Psoas muscle (tissue), 8 donors: ENCODE measurements around the gene REEP1. TPM values are rescaled to one million over a fixed set of nuclear protein-coding genes. Genes with fewer than 3 reads are reported as not detected.

Source experiments
- ATAC-seq, 4 donors: fragments of 200-7000 bp; cut with Tn5 transposase; one replicate each; pipeline ENCODE4 v1.9.1; 2020; ENCODE audit warnings: moderate library complexity in 3 of 4, mild to moderate bottlenecking in 2 of 4
- DNase-seq, 2 donors: peaks; one replicate each; pipeline ENCODE4 v3.0.0-alpha.2; 2020
- H3K27ac ChIP-seq: fragments of 200-600 bp; one replicate; pipeline ENCODE4 v1.8.0; 2022
- H3K27me3 ChIP-seq, 3 donors: fragments of 200-600 bp in 1 of 3; one replicate each; pipeline versions ENCODE4 v1.6.1 to v1.8.0; 2013 to 2022; ENCODE audit warnings: low read length in 2 of 3, mild to moderate bottlenecking in 2 of 3, moderate library complexity in 1 of 3; ENCODE audit not compliant: insufficient read depth in 3 of 3
- H3K36me3 ChIP-seq, 2 donors: fragments of 200-600 bp in 1 of 2; one replicate each; pipeline versions ENCODE4 v1.6.1 to v1.8.0; 2013 to 2022; ENCODE audit warnings: low read depth in 1 of 2, mild to moderate bottlenecking in 1 of 2, moderate library complexity in 1 of 2; ENCODE audit not compliant: insufficient read depth in 1 of 2
- H3K4me1 ChIP-seq: fragments of 200-600 bp; one replicate; pipeline ENCODE4 v1.8.0; 2022
- H3K4me3 ChIP-seq: fragments of 200-600 bp; one replicate; pipeline ENCODE4 v1.8.0; 2022; ENCODE audit warnings: mild to moderate bottlenecking
- H3K9me3 ChIP-seq: fragments of 200-600 bp; one replicate; pipeline ENCODE4 v1.8.0; 2022
- WGBS, 3 donors: extraction: QIAGEN DNeasy Blood & Tissue Kit; methylation state at CpG; one replicate each; pipeline versions ENCODE4 v1.1.6 to v1.1.7; 2013; 5-methylcytosine and 5-hydroxymethylcytosine counted together
- intact Hi-C, 2 donors: fragments of 100-400 bp; cut with DNase I; formaldehyde crosslinking; loops; one replicate each; pipeline versions ENCODE4 v1.11.0 to v1.14.2; 2022
- polyA plus RNA-seq, 3 donors: library from polyadenylated mRNA; stranded (reverse); fragments of 200-250 nt; gene quantifications; one replicate each; pipeline ENCODE4 v1.2.3, GENCODE V29; 2013
- total RNA-seq, 4 donors: library from RNA; stranded (reverse); fragmentation: NEBNext Ultra II Directional in 2 of 4; extraction: Animal tissue kit (Norgen Biotek cat#: 25700) in 2 of 4; gene quantifications; one replicate each; pipeline versions ENCODE4 v1.2.1 to v1.2.4, GENCODE V29; 2021 to 2023
- TF ChIP-seq, protein P1 (sequence below): fragments of 200-600 bp; IDR thresholded peaks from one replicate; pipeline ENCODE4 v1.8.0; 2022; ENCODE audit warnings: antibody characterized with exemption
- donor health status: healthy with polysubstance abuse.
- donor health status: DM: no; HTN: no; CAD: no; lungs with moderate emphysema.
- donor health status: Bipolar disorder and iron deficiency.
- donor health status: healthy.
- donor health status: DM: yes; HTN: yes; CAD: no.
- donor health status: DM: no; HTN: no; CAD: no.
- donor health status: DM: no; HTN: no; CAD: no.
- donor health status: DM: yes; HTN: yes; CAD: no.

Gene REEP1
- total and polyA plus RNA-seq, 7 donors = 1.2 to 16.1 (median 7.9) TPM

DNA sequence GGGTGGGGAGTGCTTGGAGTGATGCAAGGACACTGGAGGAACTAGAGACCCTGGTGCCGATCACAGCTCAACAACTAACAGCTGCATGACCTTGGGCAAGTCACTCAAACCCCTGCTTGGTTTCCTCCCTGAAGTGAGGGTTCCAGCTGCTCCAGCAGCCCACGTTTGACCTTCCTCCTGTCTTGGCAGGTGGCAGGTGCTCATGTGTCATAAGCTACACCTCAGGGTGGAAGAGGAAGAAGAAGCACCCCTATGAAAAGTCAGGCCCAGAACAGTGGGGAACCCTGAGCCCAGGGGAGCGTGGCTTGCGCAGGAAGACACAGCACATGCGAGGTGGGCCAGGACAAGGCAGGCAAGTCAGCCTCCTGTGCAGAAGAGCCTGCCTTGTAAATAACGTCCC is 95.8 kb downstream of the REEP1 start:
- intact Hi-C loops = no loop called here
- Histone ChIP-seq H3K4me1 (no peaks in the 10 kb centered on the region), H3K4me3 (no peak overlapping the region), H3K27me3 (no peaks in the 10 kb centered on the region), H3K27ac (no peak overlapping the region), H3K9me3 (no peaks in the 10 kb centered on the region), H3K36me3 (peaks cover 0 to 22% of the 10 kb centered on the region in 2 donors)
- DNase-seq = no peak
- WGBS, 3 donors = 79 to 81% (median 80%) methylated on average over 6 of the region's 6 CpGs
- no peak for ATAC-seq
- TF ChIP-seq, protein P1, sequence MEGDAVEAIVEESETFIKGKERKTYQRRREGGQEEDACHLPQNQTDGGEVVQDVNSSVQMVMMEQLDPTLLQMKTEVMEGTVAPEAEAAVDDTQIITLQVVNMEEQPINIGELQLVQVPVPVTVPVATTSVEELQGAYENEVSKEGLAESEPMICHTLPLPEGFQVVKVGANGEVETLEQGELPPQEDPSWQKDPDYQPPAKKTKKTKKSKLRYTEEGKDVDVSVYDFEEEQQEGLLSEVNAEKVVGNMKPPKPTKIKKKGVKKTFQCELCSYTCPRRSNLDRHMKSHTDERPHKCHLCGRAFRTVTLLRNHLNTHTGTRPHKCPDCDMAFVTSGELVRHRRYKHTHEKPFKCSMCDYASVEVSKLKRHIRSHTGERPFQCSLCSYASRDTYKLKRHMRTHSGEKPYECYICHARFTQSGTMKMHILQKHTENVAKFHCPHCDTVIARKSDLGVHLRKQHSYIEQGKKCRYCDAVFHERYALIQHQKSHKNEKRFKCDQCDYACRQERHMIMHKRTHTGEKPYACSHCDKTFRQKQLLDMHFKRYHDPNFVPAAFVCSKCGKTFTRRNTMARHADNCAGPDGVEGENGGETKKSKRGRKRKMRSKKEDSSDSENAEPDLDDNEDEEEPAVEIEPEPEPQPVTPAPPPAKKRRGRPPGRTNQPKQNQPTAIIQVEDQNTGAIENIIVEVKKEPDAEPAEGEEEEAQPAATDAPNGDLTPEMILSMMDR = no peak

DNA sequence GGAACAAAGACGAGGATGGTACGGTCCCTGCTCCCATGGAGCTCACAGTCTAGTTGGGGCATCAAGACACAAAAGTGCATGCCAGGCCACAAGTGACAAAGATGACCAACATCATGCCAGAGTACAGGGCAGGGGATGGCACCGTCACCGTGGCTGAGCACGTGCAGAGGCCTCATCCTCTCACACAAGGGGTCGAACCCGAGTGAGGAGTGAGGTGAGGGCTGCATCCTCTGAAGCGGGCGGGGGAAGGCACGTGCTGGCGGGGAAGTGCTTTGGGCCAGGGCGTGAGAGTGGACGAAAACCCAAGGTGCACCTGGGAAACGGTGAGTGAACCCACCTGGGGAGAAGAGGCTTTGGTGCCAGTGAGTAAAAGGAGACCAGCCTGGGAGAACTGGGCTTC is 97.2 kb downstream of the REEP1 start:
- TF ChIP-seq, protein P1 = no peak
- H3K27ac ChIP-seq = no peak overlapping the region
- intact Hi-C loops = no loop called here
- H3K9me3 ChIP-seq = no peaks in the 10 kb centered on the region
- H3K36me3 ChIP-seq = peaks cover 0 to 22% of the 10 kb centered on the region in 2 donors
- H3K27me3 ChIP-seq = no peaks in the 10 kb centered on the region
- WGBS, 3 donors = 93 to 95% (median 94%) methylated on average over 14 of the region's 14 CpGs
- no peak overlapping the region for H3K4me3 ChIP-seq
- no peaks in the 10 kb centered on the region for H3K4me1 ChIP-seq
- ATAC-seq (no peak), DNase-seq (no peak)

DNA sequence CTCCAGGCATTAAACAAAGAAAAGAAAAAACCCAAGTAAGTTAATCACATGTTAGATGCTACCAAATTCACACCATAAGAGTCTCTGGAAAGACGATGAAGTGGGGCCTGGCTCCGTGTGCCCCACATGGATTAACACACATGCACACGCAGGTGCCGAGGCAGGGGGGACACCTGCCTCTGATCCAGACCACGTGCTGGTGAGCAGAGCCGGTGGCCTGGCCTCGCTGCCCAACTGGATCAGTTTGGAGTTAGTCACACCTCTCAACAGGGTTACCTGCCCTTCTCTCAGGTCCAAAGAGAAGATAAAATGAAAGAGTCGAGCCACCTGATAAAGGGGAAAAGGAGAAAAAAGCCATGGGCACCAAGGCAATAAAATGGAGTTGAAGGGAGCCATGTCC is 97.7 kb downstream of the REEP1 start:
- Histone ChIP-seq H3K27me3 (no peaks in the 10 kb centered on the region), H3K4me1 (no peaks in the 10 kb centered on the region), H3K9me3 (no peaks in the 10 kb centered on the region), H3K27ac (no peak overlapping the region), H3K36me3 (peaks cover 0 to 22% of the 10 kb centered on the region in 2 donors), H3K4me3 (no peak overlapping the region)
- intact Hi-C loops = loop anchor here in 1 of 2 donors (5.0 kb wide), 1 partner anchor 38 kb away; no protein-coding TSS in a partner anchor
- DNase-seq (no peak), ATAC-seq (no peak)
- 88 to 92% (median 89%) methylated on average over 8 of the region's 8 CpGs for WGBS, 3 donors
- TF ChIP-seq, protein P1 = no peak

DNA sequence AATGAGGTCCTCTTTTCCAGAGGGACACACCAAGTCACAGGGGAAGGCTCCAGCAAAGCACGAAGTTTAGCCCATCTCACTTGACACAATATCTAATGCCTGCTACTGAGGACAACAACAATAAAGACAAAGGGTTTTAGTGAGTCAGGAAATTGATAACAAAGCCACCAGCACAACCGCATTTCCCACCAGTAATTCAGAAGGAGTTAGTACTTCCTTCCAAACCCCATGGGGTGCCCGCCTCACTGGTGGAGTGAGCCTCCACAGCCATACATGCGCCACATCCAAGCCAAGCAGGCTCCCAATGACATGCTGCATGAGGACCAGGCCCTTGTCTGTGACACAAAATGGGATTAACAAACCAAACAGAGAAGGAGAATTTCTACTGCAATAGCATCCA is 98.1 kb downstream of the REEP1 start:
- WGBS, 3 donors = 73 to 88% (median 75%) methylated on average over 4 of the region's 4 CpGs
- no peaks in the 10 kb centered on the region for H3K4me1 ChIP-seq
- TF ChIP-seq, protein P1 = no peak
- ATAC-seq (no peak), DNase-seq (no peak)
- H3K4me3 ChIP-seq = no peak overlapping the region
- intact Hi-C loops = loop anchor here in 1 of 2 donors (5.0 kb wide), 1 partner anchor 38 kb away; no protein-coding TSS in a partner anchor
- H3K9me3 ChIP-seq = no peaks in the 10 kb centered on the region
- H3K36me3 ChIP-seq = peaks cover 0 to 22% of the 10 kb centered on the region in 2 donors
- H3K27me3 ChIP-seq = no peaks in the 10 kb centered on the region
- H3K27ac ChIP-seq = no peak overlapping the region

DNA sequence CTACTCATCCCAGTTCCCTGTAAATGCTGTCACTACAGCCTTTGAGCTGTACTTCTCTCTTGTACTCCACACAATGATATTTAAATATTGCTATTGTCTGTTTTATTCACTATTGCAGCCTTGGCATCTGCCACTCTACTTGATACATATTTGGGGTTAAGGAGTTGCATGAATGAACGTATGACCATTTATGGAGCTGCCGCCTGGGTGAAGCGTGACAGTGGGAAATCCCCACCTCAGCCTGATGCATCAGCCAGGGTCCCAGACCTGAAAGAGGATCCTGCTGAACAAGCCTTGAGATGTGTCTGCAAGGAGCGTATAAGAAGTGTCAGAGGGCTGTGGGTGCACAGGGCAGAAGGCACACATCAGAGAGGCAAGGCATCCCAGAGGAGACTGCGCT is 99.1 kb downstream of the REEP1 start:
- Histone ChIP-seq H3K4me1 (no peaks in the 10 kb centered on the region), H3K27ac (no peak overlapping the region), H3K9me3 (no peaks in the 10 kb centered on the region), H3K27me3 (no peaks in the 10 kb centered on the region), H3K4me3 (no peak overlapping the region), H3K36me3 (peaks cover 0 to 22% of the 10 kb centered on the region in 2 donors)
- intact Hi-C loops = loop anchor here in 1 of 2 donors (5.0 kb wide), 1 partner anchor 39 kb away; no protein-coding TSS in a partner anchor
- ATAC-seq (no peak), DNase-seq (no peak)
- WGBS, 3 donors = 82 to 91% (median 84%) methylated on average over 5 of the region's 5 CpGs
- TF ChIP-seq, protein P1 = no peak
